Aorta (tissue), 5 donors: Measurements from ENCODE around the gene POSTN. TPM values are rescaled to one million over a fixed set of nuclear protein-coding genes. Genes with fewer than 3 reads are reported as not detected.
"Not testable (repeated sequence)": the region's sequence is repeated elsewhere in the genome, so short reads cannot be mapped to it uniquely, and the experiment has no call there.

Source experiments
- ATAC-seq: fragments of 200-7000 bp; cut with Tn5 transposase; one replicate; pipeline ENCODE4 v1.9.1; 2022; ENCODE audit warnings: moderate library complexity; ENCODE audit not compliant: low FRiP score
- DNase-seq, 2 donors: peaks; one replicate each; pipeline ENCODE4 v3.0.0-alpha.2; 2020
- H3K27ac ChIP-seq, 2 donors: one replicate each; pipeline ENCODE4 v1.5.1; 2013; ENCODE audit warnings: low read length in 2 of 2, mild to moderate bottlenecking in 2 of 2, moderate library complexity in 2 of 2, control low read depth in 1 of 2, inconsistent platforms in 1 of 2, low read depth in 1 of 2
- H3K27me3 ChIP-seq, 2 donors: one replicate each; pipeline ENCODE4 v1.6.1; 2013; ENCODE audit warnings: control low read depth in 1 of 2, low read length in 1 of 2, mild to moderate bottlenecking in 1 of 2, moderate library complexity in 1 of 2; ENCODE audit not compliant: insufficient read depth in 2 of 2, control insufficient read depth in 1 of 2
- H3K36me3 ChIP-seq, 2 donors: one replicate each; pipeline ENCODE4 v1.6.1; 2013; ENCODE audit warnings: control low read depth in 1 of 2, low read length in 1 of 2, mild to moderate bottlenecking in 1 of 2; ENCODE audit not compliant: insufficient read depth in 2 of 2, control insufficient read depth in 1 of 2
- H3K4me1 ChIP-seq, 2 donors: one replicate each; pipeline ENCODE4 v1.6.1; 2013; ENCODE audit warnings: low read length in 2 of 2, control low read depth in 1 of 2, mild to moderate bottlenecking in 1 of 2, moderate library complexity in 1 of 2; ENCODE audit not compliant: insufficient read depth in 2 of 2, control insufficient read depth in 1 of 2
- H3K4me3 ChIP-seq, 2 donors: one replicate each; pipeline ENCODE4 v1.5.1; 2013; ENCODE audit warnings: low read length in 2 of 2, control low read depth in 1 of 2, mild to moderate bottlenecking in 1 of 2
- H3K9me3 ChIP-seq: one replicate; pipeline ENCODE4 v1.6.1; 2013; ENCODE audit warnings: mild to moderate bottlenecking, low read length; ENCODE audit not compliant: control insufficient read depth
- WGBS, 2 donors: extraction: QIAGEN DNeasy Blood & Tissue Kit; methylation state at CpG; one replicate each; pipeline ENCODE4 v1.1.7; 2013; 5-methylcytosine and 5-hydroxymethylcytosine counted together
- intact Hi-C, 2 donors: fragments of 100-400 bp; cut with DNase I; formaldehyde crosslinking; loops; one replicate each; pipeline versions ENCODE4 v1.14.2 to v1.15.0; 2022
- polyA plus RNA-seq, 2 donors: library from polyadenylated mRNA; stranded (reverse); fragments of 200-250 nt; gene quantifications; one replicate each; pipeline ENCODE4 v1.2.3, GENCODE V29; 2013
- total RNA-seq, 2 donors: library from RNA; stranded (reverse); fragmentation: NEBNext Ultra II Directional; extraction: Animal tissue kit (Norgen Biotek cat#: 25700); gene quantifications; one replicate each; pipeline ENCODE4 v1.2.1, GENCODE V29; 2021
- donor health status: healthy with polysubstance abuse.
- donor health status: Bipolar disorder and iron deficiency.
- donor health status: DM: no; HTN: no; CAD: no.
- donor health status: DM: no; HTN: no; CAD: no.
- donor health status: DM: yes; HTN: yes; CAD: no.

POSTN gene
- total and polyA plus RNA-seq, 4 donors = 100 to 218 (median 175) TPM

- H3K4me3 ChIP-seq = no peak overlapping the region
- 44 to 45% methylated on average over 5 of the region's 5 CpGs for WGBS, 2 donors
- peaks cover 0 to 3% of the 10 kb centered on the region in 2 donors for H3K4me1 ChIP-seq
- no peaks in the 10 kb centered on the region for H3K9me3 ChIP-seq
- H3K36me3 ChIP-seq = no peaks in the 10 kb centered on the region
- no peak overlapping the region for H3K27ac ChIP-seq
- H3K27me3 ChIP-seq = no peaks in the 10 kb centered on the region
- intact Hi-C loops = loop anchor here (2.0 to 10.0 kb wide), 4 partner anchors 368 to 528 kb away; partner anchors contain the start of gene CSNK1A1L (in 1 of the 2)
- DNase-seq (no peak), ATAC-seq (peak; percentile 66)
These were observed 4.3 kb upstream of the POSTN start for GRCh38 chr13:37602733-37603381.

- Histone ChIP-seq H3K4me1 (peaks cover 0 to 3% of the 10 kb centered on the region in 2 donors), H3K4me3 (no peak overlapping the region), H3K36me3 (no peaks in the 10 kb centered on the region), H3K9me3 (no peaks in the 10 kb centered on the region), H3K27me3 (no peaks in the 10 kb centered on the region), H3K27ac (no peak overlapping the region)
- ATAC-seq (no peak), DNase-seq (no peak)
- intact Hi-C loops = loop anchor here (2.0 to 10.0 kb wide), 4 partner anchors 367 to 527 kb away; partner anchors contain the start of gene CSNK1A1L (in 1 of the 2)
- 59 to 62% methylated on average over 3 of the region's 3 CpGs for WGBS, 2 donors
These were observed 3.3 kb upstream of the POSTN start for GRCh38 chr13:37601648-37602440.

GRCh38 chr13:37599519-37599918 lies 951 bp upstream of the POSTN start:
- no peaks in the 10 kb centered on the region for H3K9me3 ChIP-seq
- ATAC-seq (no peak), DNase-seq (no peak)
- intact Hi-C loops = no loop called here
- H3K4me1 ChIP-seq = peaks cover 0 to 3% of the 10 kb centered on the region in 2 donors
- no peaks in the 10 kb centered on the region for H3K27me3 ChIP-seq
- H3K27ac ChIP-seq = no peak overlapping the region
- H3K36me3 ChIP-seq = no peaks in the 10 kb centered on the region
- 47 to 60% methylated on average over 2 of the region's 2 CpGs for WGBS, 2 donors
- H3K4me3 ChIP-seq = no peak overlapping the region

- no peak for DNase-seq
- WGBS, 2 donors = 21 to 30% methylated on average over 2 of the region's 2 CpGs
- Histone ChIP-seq H3K36me3 (no peaks in the 10 kb centered on the region), H3K27ac (no peak overlapping the region), H3K4me1 (peaks cover 0 to 3% of the 10 kb centered on the region in 2 donors), H3K9me3 (no peaks in the 10 kb centered on the region), H3K4me3 (peak overlapping the region in 1 of 2 donors; percentile 20), H3K27me3 (no peaks in the 10 kb centered on the region)
- no peak for ATAC-seq
- intact Hi-C loops = no loop called here
These were observed 1.0 kb downstream of the POSTN start for GRCh38 chr13:37597477-37598025.

GRCh38 chr13:37596805-37597204 lies 1.8 kb downstream of the POSTN start:
- ATAC-seq (no peak), DNase-seq (no peak)
- Histone ChIP-seq H3K27me3 (no peaks in the 10 kb centered on the region), H3K9me3 (no peaks in the 10 kb centered on the region), H3K4me3 (peak overlapping the region in 1 of 2 donors; percentile 10), H3K36me3 (no peaks in the 10 kb centered on the region), H3K27ac (no peak overlapping the region), H3K4me1 (peaks cover 0 to under 1% of the 10 kb centered on the region in 2 donors)
- WGBS, 2 donors = 11 to 20% methylated on average over 3 of the region's 3 CpGs
- intact Hi-C loops = no loop called here

- Histone ChIP-seq H3K36me3 (no peaks in the 10 kb centered on the region), H3K4me1 (no peaks in the 10 kb centered on the region), H3K27me3 (no peaks in the 10 kb centered on the region), H3K4me3 (no peak overlapping the region), H3K27ac (no peak overlapping the region), H3K9me3 (no peaks in the 10 kb centered on the region)
- DNase-seq (no peak), ATAC-seq (no peak)
- intact Hi-C loops = no loop called here
These were observed 3.4 kb downstream of the POSTN start for GRCh38 chr13:37595162-37595561.

GRCh38 chr13:37594550-37594949 lies 4.0 kb downstream of the POSTN start:
- intact Hi-C loops = no loop called here
- H3K9me3 ChIP-seq = no peaks in the 10 kb centered on the region
- no peak for DNase-seq
- no peaks in the 10 kb centered on the region for H3K36me3 ChIP-seq
- ATAC-seq = no peak
- H3K27ac ChIP-seq = no peak overlapping the region
- no peak overlapping the region for H3K4me3 ChIP-seq
- no peaks in the 10 kb centered on the region for H3K4me1 ChIP-seq
- no peaks in the 10 kb centered on the region for H3K27me3 ChIP-seq
- WGBS, 2 donors = 50 to 52% methylated on average over 2 of the region's 2 CpGs

GRCh38 chr13:37589381-37589780 lies 9.2 kb downstream of the POSTN start:
- H3K9me3 ChIP-seq, DNase-seq, H3K4me3 ChIP-seq, ATAC-seq, H3K27me3 ChIP-seq, H3K27ac ChIP-seq, H3K4me1 ChIP-seq, intact Hi-C loops, H3K36me3 ChIP-seq: not testable (repeated sequence)
- WGBS, 2 donors = 87 to 91% methylated on average over 3 to 4 of the region's 4 CpGs
